HG02973 (cell line): ENCODE measurements around the gene PTH2.
"Not testable (repeated sequence)": the region's sequence is repeated elsewhere in the genome, so short reads cannot be mapped to it uniquely, and the experiment has no call there.

ENCODE experiments used
- ATAC-seq: cut with Tn5 transposase; IDR thresholded peaks from one replicate; pipeline ENCODE4 v1.9.1; 2021; ENCODE audit warnings: moderate library complexity; ENCODE audit not compliant: unreplicated experiment

PTH2 gene

DNA sequence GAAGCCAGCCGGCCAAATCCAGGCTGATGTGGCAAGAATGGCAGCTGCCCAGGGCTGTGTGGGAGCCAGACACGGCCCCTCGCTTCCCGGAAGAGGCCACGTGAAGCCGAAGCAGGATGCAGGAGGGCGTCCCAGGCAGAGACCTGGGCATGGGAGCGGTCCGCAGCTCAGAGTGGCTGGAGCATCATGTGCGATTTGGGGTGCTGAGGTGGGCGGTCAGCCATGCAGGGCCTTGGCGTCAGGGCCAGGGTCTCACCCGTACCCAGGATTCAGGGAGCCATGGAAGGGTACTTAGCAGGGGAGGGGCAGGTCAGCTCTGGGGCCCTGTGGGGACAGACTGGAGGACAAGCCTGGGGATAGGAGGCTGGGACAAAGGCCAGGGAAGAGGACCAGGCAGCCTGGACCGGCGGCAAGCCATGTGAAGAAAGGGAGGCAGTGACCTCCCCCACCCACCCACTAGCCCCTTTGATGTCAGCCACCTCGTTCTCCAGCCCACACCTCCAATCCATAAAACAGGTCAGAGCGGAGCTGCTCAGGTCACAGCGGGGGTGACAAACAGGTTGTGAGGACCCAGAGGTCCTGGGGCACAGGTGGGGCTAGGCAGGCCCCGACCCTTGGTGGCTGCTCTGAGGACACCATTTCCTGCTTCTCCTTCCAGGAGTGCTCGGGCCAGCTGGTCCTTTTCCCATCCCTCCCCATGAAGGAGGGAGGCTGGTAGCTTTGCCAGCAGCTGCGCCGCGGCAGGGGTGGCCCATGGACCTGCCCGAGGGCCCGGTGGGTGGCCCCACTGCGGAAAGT lies 32.9 kb downstream of the PTH2 start:
- no peak for ATAC-seq

DNA sequence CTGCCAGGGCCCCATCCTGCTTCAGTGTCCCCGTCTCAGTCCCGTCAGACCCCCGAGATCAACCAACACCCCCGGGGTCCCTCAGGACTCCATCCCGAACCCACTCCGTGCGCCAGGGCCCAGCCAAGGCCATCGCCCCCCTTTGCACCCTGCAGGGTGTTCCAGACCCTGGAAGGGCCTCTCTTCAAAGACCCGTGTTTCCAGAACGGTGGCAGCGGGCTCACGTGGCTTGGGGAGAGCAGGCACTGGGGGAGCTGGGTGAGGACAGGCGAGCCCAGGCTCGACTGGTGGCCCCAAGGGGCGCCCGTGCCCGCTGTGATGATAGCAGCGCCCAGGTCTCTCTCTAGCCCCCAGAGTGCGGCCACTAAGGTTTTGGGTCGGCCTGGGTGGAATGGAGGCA lies 33.8 kb downstream of the PTH2 start:
- ATAC-seq, result no peak

DNA sequence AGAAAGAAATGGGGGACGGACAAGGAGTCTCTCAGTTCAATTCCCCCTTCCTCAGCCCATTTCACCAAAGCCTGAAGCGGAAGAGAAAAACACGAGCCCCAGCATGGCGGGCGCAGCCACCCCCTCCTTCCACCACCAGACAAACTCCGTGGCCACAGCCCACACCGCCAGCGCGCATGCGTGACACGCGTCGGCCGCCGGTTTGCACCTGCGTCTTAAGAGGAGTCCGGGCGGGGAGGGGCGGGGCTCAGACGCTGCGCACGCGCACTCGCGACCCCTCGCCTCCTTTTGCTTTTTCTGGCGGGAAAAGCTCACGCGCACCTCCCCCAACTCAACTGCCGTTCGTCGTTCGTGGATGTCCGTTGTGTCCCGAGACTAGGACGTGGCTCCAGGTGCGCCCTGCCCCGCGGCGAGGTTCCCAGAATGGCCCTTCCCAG lies 35.3 kb downstream of the PTH2 start, which contains the start of gene KASH5:
Gene KASH5, plus strand, starts transcription at position 314 of the 437 bp plus-strand sequence. CDS start 2,635 bp downstream, outside the sequence.
- peak; percentile 49 for ATAC-seq

DNA sequence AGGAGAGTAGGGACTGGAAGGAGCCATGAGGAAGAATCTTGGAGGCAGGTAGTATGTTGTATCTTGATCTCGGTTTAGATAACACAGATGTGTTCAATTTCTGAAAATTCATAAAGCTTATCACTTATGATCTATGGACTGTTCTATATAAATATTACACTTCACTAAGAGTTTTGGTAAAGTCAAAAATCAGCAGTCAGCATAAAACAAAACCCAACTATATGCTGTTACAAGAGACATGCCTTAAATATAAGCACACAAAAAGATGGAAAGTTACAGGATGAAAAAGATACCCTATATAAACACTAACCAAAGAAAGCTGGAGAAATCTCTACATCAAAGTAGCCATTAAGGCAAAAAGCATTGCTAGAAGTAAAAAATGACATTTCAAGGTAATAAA lies 39.6 kb downstream of the PTH2 start:
- ATAC-seq, result no peak

DNA sequence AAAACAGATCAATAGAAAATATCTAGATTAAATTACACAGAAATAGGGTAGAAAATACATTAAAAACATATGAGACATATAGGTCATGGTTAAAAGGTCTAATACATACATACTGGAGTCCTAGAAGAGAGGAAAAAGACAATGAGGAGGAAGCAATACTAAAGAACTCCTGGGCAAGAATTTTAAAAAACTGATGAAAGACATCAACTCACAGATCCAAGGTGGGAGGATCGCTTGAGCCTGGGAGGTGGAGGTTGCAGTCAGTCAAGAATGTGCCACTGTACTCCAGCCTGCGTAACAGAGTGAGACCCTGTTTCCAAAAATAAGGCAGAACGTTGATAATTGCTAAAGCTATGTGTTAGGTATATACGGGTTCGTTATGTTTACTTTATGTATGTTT lies 40.6 kb downstream of the PTH2 start:
- no peak for ATAC-seq

DNA sequence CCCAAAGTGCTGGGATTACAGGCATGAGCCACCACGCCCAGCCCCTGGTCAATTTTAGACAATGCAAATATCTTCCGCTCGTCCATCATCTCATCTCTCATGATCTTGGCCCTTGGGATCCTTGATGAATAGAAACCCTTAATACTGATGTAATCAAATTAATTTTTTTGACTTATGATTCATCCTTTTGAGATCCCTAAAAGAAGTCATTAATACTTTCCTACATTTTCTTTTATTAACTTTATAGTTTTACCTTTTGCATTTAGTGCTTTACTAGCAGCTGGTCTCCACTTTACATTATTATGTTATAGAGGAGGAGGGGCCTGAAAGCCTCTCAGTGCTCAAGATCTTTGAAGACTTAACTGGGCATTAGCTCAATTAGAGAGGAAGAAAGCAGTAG lies 42.9 kb downstream of the PTH2 start:
- no peak for ATAC-seq

DNA sequence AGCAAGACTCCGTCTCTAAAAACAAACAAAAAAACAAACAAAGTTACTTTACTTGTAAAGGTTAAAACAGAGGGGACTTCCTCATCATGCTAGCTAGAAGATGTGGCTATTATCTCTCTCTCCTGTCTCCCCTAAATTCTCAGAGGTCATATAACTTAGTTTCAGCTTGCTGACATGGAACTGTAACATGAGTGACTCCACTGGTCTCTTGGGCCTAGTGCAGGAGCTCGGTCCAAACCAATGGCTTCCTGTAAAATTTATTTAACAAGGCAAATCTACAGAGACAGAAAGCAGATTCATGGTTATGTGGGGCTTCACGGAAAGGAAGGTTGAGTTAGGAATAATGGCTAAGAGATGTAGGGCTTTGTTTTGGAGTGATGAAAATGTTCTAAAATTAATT lies 44.7 kb downstream of the PTH2 start:
- ATAC-seq, result no peak

DNA sequence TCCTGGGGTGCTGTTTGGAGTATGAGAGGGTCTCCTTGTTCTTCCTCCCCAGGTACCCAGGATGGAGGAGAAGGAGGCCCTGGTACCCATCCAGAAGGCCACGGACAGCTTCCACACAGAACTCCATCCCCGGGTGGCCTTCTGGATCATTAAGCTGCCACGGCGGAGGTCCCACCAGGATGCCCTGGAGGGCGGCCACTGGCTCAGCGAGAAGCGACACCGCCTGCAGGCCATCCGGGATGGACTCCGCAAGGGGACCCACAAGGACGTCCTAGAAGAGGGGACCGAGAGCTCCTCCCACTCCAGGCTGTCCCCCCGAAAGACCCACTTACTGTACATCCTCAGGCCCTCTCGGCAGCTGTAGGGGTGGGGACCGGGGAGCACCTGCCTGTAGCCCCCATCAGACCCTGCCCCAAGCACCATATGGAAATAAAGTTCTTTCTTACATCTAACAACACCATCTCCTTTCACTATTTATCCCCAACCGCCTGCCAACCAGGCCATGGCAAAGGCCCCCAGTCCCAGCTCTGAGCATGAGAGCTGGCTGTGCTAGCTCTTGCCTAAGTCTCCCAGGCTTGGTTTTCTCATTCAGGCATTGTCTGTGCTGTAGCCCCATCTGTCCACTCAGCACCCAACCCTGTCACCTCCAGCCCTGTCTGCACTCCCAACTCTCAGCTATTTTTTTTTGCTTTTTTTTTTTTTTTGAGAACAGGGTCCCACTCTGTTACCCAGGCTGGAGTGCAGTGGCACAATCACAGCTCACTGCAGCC lies 48.4 kb downstream of the PTH2 start:
- ATAC-seq, result no peak

DNA sequence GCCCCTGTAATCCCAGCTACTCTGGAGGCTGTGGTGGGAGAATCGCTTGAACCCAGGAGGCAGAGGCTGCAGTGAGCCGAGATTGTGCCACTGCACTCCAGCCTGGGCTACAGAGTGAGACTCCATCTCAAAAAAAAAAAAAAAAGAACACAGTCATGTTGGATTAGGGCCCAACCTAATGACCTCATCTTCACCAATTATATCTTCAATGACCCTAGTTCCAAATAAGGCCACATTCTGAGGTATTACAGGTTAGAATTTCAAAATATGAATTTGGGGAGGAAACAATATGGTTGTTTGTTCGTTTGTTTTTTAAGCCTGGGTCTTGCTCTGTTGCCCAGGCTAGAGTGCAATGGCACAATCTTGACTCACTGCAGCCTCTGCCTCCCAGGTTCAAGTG lies 50.1 kb downstream of the PTH2 start:
- not testable (repeated sequence) for ATAC-seq
